PC-9 (cell line): Measurements from ENCODE around the gene SCT. TPM values are rescaled to one million over a fixed set of nuclear protein-coding genes. Genes with fewer than 3 reads are reported as not detected.

ENCODE experiments used
- BruUV-seq: library from RNA; stranded (reverse); fragments of 400-500 nt; replicated peaks from 2 replicates; lab custom pipeline; 2021; lab: Mats Ljungman, UMichigan
- CTCF ChIA-PET: fragments of 300-600 bp; sonication (Branson Sonifier 250); formaldehyde crosslinking; loops from one replicate; lab custom pipeline; 2022; ENCODE audit warnings: antibody characterized with exemption; lab: Charles Lee
- POLR2A ChIA-PET: fragments of 300-600 bp; sonication (Branson Sonifier 250); formaldehyde crosslinking; loops from one replicate; lab custom pipeline; 2022; ENCODE audit warnings: antibody characterized with exemption; ENCODE audit not compliant: unreplicated experiment; lab: Charles Lee
- DNase-seq, 2 experiments: peaks; one replicate each; pipeline versions ENCODE4 v3.0.0 to v3.0.0-alpha.2; 2015 to 2022; ENCODE audit warnings: mixed read lengths in 1 of 2
- H2AFZ ChIP-seq: fragments of 200-600 bp; sonication (generic); 2 replicates; pipeline ENCODE4 v1.8.1; 2017; ENCODE audit warnings: antibody characterized with exemption
- H3F3A ChIP-seq: fragments of 200-600 bp; sonication (generic); 2 replicates; pipeline ENCODE4 v1.8.1; 2017; ENCODE audit warnings: antibody characterized with exemption, mild to moderate bottlenecking, low read depth; ENCODE audit not compliant: insufficient read depth
- H3K27ac ChIP-seq: fragments of 200-600 bp; sonication (generic); 2 replicates; pipeline ENCODE4 v1.6.1; 2016; ENCODE audit warnings: mixed run types
- H3K27me3 ChIP-seq: fragments of 200-600 bp; sonication (generic); 2 replicates; pipeline ENCODE4 v1.6.1; 2016; ENCODE audit warnings: low read depth, mixed run types; ENCODE audit not compliant: insufficient read depth
- H3K36me3 ChIP-seq: fragments of 200-600 bp; sonication (generic); 2 replicates; pipeline ENCODE4 v1.6.1; 2016; ENCODE audit warnings: low read depth, mixed run types
- H3K4me1 ChIP-seq: fragments of 200-600 bp; sonication (generic); replicated peaks from 2 replicates; pipeline ENCODE4 v1.6.1; 2016; ENCODE audit warnings: mixed run types; ENCODE audit not compliant: insufficient read depth
- H3K4me2 ChIP-seq: fragments of 200-600 bp; sonication (generic); 2 replicates; pipeline ENCODE4 v1.6.1; 2017; ENCODE audit warnings: mixed run types
- H3K4me3 ChIP-seq: fragments of 200-600 bp; sonication (generic); 2 replicates; pipeline ENCODE4 v1.6.1; 2016; ENCODE audit warnings: mixed run types
- H3K79me2 ChIP-seq: fragments of 200-600 bp; sonication (generic); 2 replicates; pipeline ENCODE4 v1.6.1; 2017; ENCODE audit warnings: low read depth, mixed run types
- H3K9me2 ChIP-seq: fragments of 200-600 bp; sonication (generic); 2 replicates; pipeline ENCODE4 v1.8.1; 2017; ENCODE audit warnings: mild to moderate bottlenecking; ENCODE audit not compliant: insufficient read depth
- H3K9me3 ChIP-seq: fragments of 200-600 bp; sonication (generic); 2 replicates; pipeline ENCODE4 v1.8.1; 2016; ENCODE audit warnings: low read depth; ENCODE audit not compliant: insufficient read depth
- H4K20me1 ChIP-seq: fragments of 200-600 bp; sonication (generic); 2 replicates; pipeline ENCODE4 v1.8.1; 2017; ENCODE audit not compliant: insufficient read depth
- EZH2 ChIP-seq: fragments of 200-600 bp; sonication (generic); IDR thresholded peaks from 2 replicates; pipeline ENCODE4 v1.8.0; 2017; ENCODE audit warnings: antibody characterized with exemption, low read depth
- intact Hi-C: fragments of 100-400 bp; cut with micrococcal nuclease; formaldehyde crosslinking; loops from one replicate; pipeline ENCODE4 v1.10.0; 2022; ENCODE audit not compliant: unreplicated experiment
- total RNA-seq: library from RNA; stranded (reverse); gene quantifications from 2 replicates; pipeline ENCODE4 v1.2.3, GENCODE V29; 2021
- TF ChIP-seq, protein P1 (sequence below): fragments of 200-600 bp; sonication (generic); conservative IDR thresholded peaks from 2 replicates; pipeline ENCODE4 v1.6.1; 2017; ENCODE audit warnings: mixed run types, antibody characterized with exemption, mild to moderate bottlenecking, moderate library complexity

SCT gene
- total RNA-seq, 1 experiment from 2014 or later, result not detected

DNA sequence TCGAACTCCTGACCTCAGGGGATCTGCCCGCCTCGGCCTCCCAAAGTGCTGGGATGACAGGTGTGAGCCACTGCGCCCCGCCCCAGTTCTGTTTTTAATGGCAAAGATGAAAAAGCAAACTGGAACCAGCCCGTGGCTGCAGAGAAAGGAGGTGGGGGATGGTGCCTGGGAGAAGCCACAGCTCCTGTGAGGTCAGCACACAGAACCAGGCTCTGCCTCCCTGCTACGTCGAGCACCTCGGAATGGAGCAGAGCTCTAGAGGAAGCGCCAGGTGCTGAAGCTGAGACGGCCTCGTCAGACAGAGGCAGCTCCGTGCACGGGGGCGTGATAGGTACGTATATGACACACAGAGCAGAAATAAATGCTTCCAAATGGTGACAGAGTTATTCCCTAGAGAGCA is 18.6 kb upstream of the SCT start:
- Histone ChIP-seq H3K4me1 (no peaks in the 10 kb centered on the region), H3K9me2 (no peaks in the 10 kb centered on the region), H3K27ac (no peak overlapping the region), H3K36me3 (no peaks in the 10 kb centered on the region), H3K79me2 (no peaks in the 10 kb centered on the region), H3K4me2 (no peak overlapping the region), H3K9me3 (no peaks in the 10 kb centered on the region), H3F3A (peaks cover 23% of the 10 kb centered on the region; the same call in 1 of the 2 replicates), H4K20me1 (no peaks in the 10 kb centered on the region), H3K4me3 (no peak overlapping the region), H2AFZ (no peak overlapping the region), H3K27me3 (no peaks in the 10 kb centered on the region)
- ChIA-PET CTCF (no interaction called here), POLR2A (no interaction called here)
- BruUV-seq, result no TSS peak
- intact Hi-C loops, result no loop called here
- no peak for DNase-seq
- no peak for TF ChIP-seq EZH2
- TF ChIP-seq, protein P1, sequence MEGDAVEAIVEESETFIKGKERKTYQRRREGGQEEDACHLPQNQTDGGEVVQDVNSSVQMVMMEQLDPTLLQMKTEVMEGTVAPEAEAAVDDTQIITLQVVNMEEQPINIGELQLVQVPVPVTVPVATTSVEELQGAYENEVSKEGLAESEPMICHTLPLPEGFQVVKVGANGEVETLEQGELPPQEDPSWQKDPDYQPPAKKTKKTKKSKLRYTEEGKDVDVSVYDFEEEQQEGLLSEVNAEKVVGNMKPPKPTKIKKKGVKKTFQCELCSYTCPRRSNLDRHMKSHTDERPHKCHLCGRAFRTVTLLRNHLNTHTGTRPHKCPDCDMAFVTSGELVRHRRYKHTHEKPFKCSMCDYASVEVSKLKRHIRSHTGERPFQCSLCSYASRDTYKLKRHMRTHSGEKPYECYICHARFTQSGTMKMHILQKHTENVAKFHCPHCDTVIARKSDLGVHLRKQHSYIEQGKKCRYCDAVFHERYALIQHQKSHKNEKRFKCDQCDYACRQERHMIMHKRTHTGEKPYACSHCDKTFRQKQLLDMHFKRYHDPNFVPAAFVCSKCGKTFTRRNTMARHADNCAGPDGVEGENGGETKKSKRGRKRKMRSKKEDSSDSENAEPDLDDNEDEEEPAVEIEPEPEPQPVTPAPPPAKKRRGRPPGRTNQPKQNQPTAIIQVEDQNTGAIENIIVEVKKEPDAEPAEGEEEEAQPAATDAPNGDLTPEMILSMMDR, result no peak

DNA sequence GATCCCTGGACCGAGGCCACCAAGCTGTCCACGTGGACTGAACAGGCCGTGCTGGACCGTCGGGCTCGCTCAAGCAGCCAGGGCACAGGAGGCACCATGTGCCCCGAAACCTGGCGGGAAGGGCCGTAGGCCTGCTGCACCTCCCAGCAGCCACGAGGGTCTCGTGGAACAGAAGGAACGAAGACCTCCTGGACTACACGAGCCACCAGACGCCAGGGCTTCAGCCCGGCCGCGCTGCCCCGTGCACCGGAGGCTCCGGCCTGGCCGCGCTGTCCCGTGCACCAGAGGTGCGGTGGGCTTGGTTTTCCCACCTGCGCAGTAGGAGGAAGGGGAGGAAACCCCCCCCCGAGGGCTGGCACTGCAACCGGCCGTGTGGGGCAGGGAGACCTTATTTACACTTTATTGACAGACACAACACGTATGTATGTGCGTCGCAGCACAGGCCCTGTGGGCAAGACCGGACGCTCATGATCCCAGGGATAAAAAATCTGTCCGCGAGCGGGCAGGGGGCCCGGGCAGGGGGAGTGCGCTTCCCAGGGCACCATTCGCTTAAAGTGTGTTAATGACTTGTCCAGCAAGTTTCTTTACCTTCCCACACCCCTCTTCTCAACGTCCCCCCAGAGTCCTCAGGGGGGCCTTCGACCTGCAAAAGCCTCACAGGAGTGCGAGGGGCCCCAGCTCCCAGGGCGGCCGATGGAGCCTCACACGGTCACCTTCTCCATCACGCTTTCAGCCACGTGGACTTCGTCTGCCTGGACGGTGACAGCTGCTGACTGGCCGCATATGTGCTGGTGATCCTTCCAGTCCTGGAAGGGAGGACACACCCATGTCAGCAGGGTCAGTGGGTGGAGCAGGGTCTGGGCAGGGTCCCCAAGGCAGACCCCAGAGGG is 17.1 kb upstream of the SCT start:
- Histone ChIP-seq H3K9me2 (no peaks in the 10 kb centered on the region), H4K20me1 (no peaks in the 10 kb centered on the region), H3F3A (peaks cover 20% of the 10 kb centered on the region; the same call in 1 of the 2 replicates), H3K4me3 (no peak overlapping the region), H3K27me3 (no peaks in the 10 kb centered on the region), H3K4me2 (no peak overlapping the region), H3K9me3 (no peaks in the 10 kb centered on the region), H3K4me1 (no peaks in the 10 kb centered on the region), H2AFZ (no peak overlapping the region), H3K79me2 (no peaks in the 10 kb centered on the region), H3K27ac (no peak overlapping the region), H3K36me3 (no peaks in the 10 kb centered on the region)
- ChIA-PET POLR2A (no interaction called here), CTCF (no interaction called here)
- BruUV-seq, result no TSS peak
- TF ChIP-seq EZH2, result no peak
- TF ChIP-seq, protein P1, result no peak
- no peak for DNase-seq
- intact Hi-C loops, result no loop called here

DNA sequence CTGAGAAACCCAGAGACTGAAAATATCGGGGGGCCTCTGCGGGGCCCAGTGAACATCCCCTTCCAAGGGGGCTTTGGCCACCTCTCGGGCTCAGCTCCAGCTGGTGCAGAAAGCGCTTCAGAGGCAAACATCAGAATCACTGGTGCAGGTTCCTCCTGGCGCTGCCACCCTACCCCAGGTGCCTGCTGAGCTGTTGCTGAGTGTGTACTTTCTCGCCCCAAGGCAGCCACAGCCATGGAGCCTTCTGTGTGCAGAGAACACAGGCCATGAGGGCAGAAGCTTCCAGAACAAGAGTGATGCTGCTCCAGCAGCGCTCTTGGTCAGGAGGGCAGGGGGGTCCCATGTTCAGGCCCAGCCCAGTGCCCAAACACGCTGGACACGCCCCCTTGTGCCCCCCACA is 16.4 kb upstream of the SCT start:
- intact Hi-C loops, result no loop called here

More for the DNA sequence above, 16.4 kb upstream of the SCT start:
- H3K9me3 ChIP-seq, result no peaks in the 10 kb centered on the region
- no TSS peak for BruUV-seq
- no peaks in the 10 kb centered on the region for H3K79me2 ChIP-seq
- ChIA-PET POLR2A (no interaction called here), CTCF (no interaction called here)
- H3K27me3 ChIP-seq, result no peaks in the 10 kb centered on the region
- no peak overlapping the region for H3K27ac ChIP-seq
- no peaks in the 10 kb centered on the region for H3K9me2 ChIP-seq
- no peak overlapping the region for H2AFZ ChIP-seq
- peaks cover 20% of the 10 kb centered on the region; the same call in 1 of the 2 replicates for H3F3A ChIP-seq
- TF ChIP-seq, protein P1, result no peak
- TF ChIP-seq EZH2, result no peak
- DNase-seq, result no peak
- no peaks in the 10 kb centered on the region for H3K4me1 ChIP-seq
- no peaks in the 10 kb centered on the region for H3K36me3 ChIP-seq
- no peaks in the 10 kb centered on the region for H4K20me1 ChIP-seq
- no peak overlapping the region for H3K4me3 ChIP-seq
- H3K4me2 ChIP-seq, result no peak overlapping the region
